Osteocyte (in vitro differentiated cells): Measurements from ENCODE around the gene MIF4GD. TPM values are rescaled to one million over a fixed set of nuclear protein-coding genes. Genes with fewer than 3 reads are reported as not detected.
A peak's percentile ranks its signal among the peaks of the same experiment; 100 is the strongest.

Source experiments
- DNase-seq: peaks from one replicate; pipeline ENCODE4 v3.0.0; 2021; ENCODE audit warnings: mixed read lengths; ENCODE audit not compliant: unreplicated experiment; ENCODE audit errors: extremely low spot score
- H3K27ac Mint-ChIP-seq: one replicate; pipeline ENCODE4 v1.8.0; 2021; ENCODE audit warnings: mild to moderate bottlenecking, mixed read lengths; ENCODE audit not compliant: unreplicated experiment
- H3K27me3 Mint-ChIP-seq: one replicate; pipeline ENCODE4 v1.8.0; 2021; ENCODE audit warnings: mixed read lengths; ENCODE audit not compliant: unreplicated experiment
- H3K36me3 Mint-ChIP-seq: one replicate; pipeline ENCODE4 v1.8.0; 2021; ENCODE audit warnings: mixed read lengths; ENCODE audit not compliant: unreplicated experiment
- H3K4me1 Mint-ChIP-seq: one replicate; pipeline ENCODE4 v1.8.0; 2021; ENCODE audit warnings: mixed read lengths; ENCODE audit not compliant: unreplicated experiment
- H3K4me3 Mint-ChIP-seq: one replicate; pipeline ENCODE4 v1.8.0; 2021; ENCODE audit warnings: mild to moderate bottlenecking, moderate library complexity, mixed read lengths; ENCODE audit not compliant: unreplicated experiment
- H3K9me3 Mint-ChIP-seq: one replicate; pipeline ENCODE4 v1.8.0; 2021; ENCODE audit warnings: mixed read lengths; ENCODE audit not compliant: unreplicated experiment
- total RNA-seq: library from RNA; stranded (reverse); gene quantifications from 2 replicates; pipeline ENCODE4 v1.2.1, GENCODE V29; 2021
- TF ChIP-seq, protein P1 (sequence below): fragments of 200-600 bp; sonication (generic); IDR thresholded peaks from 2 replicates; pipeline ENCODE4 v1.5.0; 2021; ENCODE audit warnings: antibody characterized with exemption, mild to moderate bottlenecking, moderate library complexity

The MIF4GD gene
- total RNA-seq, 1 donor from 2014 or later = 25.4 TPM

DNA sequence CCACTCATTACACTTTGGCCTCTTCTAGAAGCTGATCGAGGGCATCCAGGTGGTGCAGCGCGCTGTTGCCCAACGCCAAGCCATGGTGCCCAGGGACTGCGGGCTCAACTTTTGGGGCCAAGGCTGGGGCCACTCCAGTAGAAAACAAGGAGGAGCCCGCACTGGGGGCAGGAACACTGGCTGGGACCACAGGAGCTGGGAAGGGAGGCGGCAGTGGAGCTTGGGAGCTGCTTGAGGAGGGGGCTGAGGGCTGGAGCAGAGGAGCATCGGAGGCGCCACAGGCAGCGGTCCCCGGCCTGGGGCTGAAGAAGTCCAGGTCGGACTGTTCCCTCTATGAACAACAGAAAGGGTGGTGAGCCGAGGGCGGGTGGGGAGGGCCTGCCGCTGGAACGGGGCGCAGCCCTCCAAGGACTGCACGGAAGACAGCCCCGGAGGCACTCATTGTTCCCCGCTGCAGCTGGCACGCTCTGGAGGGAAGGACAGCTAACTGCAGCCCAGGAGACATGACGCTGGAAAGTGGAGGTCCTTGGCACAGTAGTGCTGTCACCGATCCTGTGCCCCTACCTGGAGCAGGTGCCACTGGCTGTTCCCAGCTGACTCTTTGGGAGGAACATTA, 31.1 kb downstream of the MIF4GD start:
- Mint-ChIP-seq H3K27me3 (no peaks in the 10 kb centered on the region), H3K36me3 (peaks cover 31% of the 10 kb centered on the region), H3K27ac (no peak overlapping the region), H3K4me1 (peaks cover 2% of the 10 kb centered on the region), H3K4me3 (no peak overlapping the region), H3K9me3 (no peaks in the 10 kb centered on the region)
- TF ChIP-seq, protein P1, sequence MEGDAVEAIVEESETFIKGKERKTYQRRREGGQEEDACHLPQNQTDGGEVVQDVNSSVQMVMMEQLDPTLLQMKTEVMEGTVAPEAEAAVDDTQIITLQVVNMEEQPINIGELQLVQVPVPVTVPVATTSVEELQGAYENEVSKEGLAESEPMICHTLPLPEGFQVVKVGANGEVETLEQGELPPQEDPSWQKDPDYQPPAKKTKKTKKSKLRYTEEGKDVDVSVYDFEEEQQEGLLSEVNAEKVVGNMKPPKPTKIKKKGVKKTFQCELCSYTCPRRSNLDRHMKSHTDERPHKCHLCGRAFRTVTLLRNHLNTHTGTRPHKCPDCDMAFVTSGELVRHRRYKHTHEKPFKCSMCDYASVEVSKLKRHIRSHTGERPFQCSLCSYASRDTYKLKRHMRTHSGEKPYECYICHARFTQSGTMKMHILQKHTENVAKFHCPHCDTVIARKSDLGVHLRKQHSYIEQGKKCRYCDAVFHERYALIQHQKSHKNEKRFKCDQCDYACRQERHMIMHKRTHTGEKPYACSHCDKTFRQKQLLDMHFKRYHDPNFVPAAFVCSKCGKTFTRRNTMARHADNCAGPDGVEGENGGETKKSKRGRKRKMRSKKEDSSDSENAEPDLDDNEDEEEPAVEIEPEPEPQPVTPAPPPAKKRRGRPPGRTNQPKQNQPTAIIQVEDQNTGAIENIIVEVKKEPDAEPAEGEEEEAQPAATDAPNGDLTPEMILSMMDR = no peak
- DNase-seq = no peak

DNA sequence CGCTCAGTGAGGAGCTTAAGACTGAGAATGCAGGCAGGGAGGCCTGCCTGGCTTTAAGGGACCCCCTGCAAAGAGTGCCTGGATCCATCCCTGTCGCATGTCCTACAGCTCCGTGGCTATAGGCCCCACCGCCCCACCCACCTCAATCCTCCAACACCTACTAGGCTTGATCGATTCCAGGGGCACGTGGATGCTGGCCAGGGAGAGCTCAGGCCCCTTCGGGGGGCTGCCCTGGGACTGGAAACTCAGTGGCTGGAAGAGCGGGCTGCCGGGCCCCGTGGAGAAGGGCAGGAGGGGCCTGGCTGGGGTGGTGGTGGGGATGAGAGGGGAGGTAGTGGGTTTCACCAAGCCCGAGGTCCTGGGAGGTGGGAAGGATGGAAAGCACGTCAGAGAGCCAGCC, 31.8 kb downstream of the MIF4GD start:
- H3K27me3 Mint-ChIP-seq = no peaks in the 10 kb centered on the region
- no peak overlapping the region for H3K4me3 Mint-ChIP-seq
- TF ChIP-seq, protein P1 = no peak
- H3K27ac Mint-ChIP-seq = no peak overlapping the region
- no peak for DNase-seq
- H3K36me3 Mint-ChIP-seq = peaks cover 33% of the 10 kb centered on the region
- no peaks in the 10 kb centered on the region for H3K9me3 Mint-ChIP-seq
- H3K4me1 Mint-ChIP-seq = peaks cover 2% of the 10 kb centered on the region

DNA sequence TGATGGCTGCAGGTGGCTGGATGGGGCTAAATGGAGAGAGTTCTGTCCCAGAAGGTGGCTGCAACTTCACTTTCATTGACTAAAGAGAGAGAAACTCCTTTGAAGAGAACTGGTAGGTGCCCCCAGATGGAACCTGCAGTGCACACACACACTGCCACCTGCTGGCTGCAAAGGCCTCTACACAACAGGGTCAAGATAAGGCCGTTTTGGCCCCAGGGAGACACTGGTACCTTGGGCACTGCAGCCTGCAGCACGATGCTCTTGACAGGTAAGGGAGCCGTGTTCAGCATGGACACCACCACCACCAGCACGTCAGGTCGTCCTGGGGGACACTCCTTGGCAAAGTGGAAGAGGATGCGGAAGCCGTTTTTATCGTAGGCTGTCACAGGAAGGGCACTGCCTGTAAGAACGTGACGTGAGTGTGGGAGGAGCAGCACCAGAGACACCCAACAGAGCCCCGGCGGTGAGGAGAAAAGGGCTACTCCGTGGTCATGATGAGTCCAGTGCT, 32.3 kb downstream of the MIF4GD start:
- Mint-ChIP-seq H3K27ac (peak overlapping the region; percentile 62), H3K4me3 (no peak overlapping the region), H3K9me3 (no peaks in the 10 kb centered on the region), H3K4me1 (peaks cover 2% of the 10 kb centered on the region), H3K27me3 (no peaks in the 10 kb centered on the region), H3K36me3 (peaks cover 31% of the 10 kb centered on the region)
- TF ChIP-seq, protein P1 = peak; percentile 83
- no peak for DNase-seq

DNA sequence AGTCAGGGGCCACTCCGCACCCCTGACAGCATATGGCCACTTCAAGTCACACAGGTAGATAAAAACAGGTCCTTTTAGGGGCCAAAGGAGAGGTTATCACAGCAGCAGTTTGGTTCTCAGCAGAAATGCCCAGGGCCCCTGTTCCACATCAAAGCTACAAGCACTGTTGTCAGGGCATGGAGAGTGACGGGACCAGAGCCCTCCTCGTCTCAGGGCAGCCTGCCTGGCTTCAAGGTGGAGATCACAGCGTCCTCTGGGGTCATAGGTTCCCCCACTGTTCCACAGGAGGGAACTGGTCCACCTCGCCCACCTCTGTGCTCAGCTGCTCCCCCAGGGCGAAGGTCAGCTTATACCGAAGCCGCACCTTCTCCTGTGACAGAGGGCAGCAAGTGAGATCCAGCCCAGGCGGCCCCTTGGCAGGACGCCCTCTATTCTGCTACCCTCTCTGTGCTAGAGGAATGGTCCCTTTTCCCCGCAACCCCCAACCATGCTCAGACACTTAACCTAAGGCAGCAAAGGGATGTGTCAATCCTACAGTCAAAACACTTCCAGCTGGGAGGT, 32.9 kb downstream of the MIF4GD start:
- H3K4me1 Mint-ChIP-seq = peaks cover 2% of the 10 kb centered on the region
- peaks cover 33% of the 10 kb centered on the region for H3K36me3 Mint-ChIP-seq
- TF ChIP-seq, protein P1 = no peak
- DNase-seq = no peak
- no peaks in the 10 kb centered on the region for H3K9me3 Mint-ChIP-seq
- H3K27me3 Mint-ChIP-seq = no peaks in the 10 kb centered on the region
- no peak overlapping the region for H3K4me3 Mint-ChIP-seq
- H3K27ac Mint-ChIP-seq = no peak overlapping the region

DNA sequence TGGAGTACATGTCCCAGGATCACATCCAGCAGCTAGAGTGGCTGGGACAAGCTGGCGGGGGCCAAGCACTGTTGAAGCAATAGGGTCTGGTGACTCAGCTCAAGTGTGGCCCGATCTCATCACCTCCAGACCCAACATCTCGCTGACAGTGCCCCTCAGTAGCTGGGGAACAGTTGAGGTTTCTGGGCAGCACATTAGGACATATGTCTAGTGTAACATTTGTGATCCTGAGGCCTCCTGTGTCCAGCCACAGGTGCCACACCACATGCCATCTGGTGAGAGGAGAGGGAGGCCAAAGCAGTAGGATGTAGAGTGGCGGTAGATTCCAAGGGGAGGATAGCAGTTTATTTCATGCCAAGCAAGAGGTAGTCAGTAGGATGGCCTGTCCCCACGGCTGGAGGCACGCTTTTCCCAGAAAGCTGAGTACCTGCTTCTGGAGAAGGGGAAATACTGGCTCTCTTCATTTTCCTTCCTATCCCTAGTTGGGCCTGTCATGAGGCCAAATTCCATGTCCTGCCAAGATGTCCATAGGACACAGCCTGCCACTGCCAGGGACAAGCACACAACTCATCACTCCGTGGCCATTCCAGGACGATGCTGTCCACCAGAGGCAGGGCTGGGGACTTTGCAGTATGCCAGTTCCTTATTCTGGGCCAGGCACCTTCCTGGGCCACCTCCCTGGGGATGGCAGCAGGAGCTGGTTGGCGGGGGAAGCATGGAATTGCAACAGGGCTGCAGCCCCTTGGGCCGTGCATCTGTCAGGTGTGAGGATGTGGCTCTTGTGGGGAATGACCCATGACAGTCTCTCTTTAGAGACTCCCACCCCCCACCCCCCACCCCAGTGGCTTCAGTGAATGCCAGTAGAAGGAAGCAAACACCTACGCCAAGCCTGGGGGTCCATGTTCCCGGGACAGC, 33.7 kb downstream of the MIF4GD start:
- H3K27ac Mint-ChIP-seq = no peak overlapping the region

More for the DNA sequence above, 33.7 kb downstream of the MIF4GD start:
- TF ChIP-seq, protein P1 = no peak
- no peak overlapping the region for H3K4me3 Mint-ChIP-seq
- DNase-seq = no peak
- no peaks in the 10 kb centered on the region for H3K9me3 Mint-ChIP-seq
- no peaks in the 10 kb centered on the region for H3K27me3 Mint-ChIP-seq
- peaks cover 2% of the 10 kb centered on the region for H3K4me1 Mint-ChIP-seq
- H3K36me3 Mint-ChIP-seq = peaks cover 40% of the 10 kb centered on the region
